Vagina (tissue), 2 donors: ENCODE data around the gene TMEM74B. TPM values are rescaled to one million over a fixed set of nuclear protein-coding genes. Genes with fewer than 3 reads are reported as not detected.
"Not testable (repeated sequence)": the region's sequence is repeated elsewhere in the genome, so short reads cannot be mapped to it uniquely, and the experiment has no call there.

Source experiments
- DNase-seq, 2 donors: peaks; one replicate each; pipeline ENCODE4 v3.0.0-alpha.2; 2017; ENCODE audit errors: extremely low spot score in 2 of 2
- H3K27ac ChIP-seq: fragments of 200-600 bp; sonication (generic); one replicate; pipeline ENCODE4 v1.5.1; 2019
- H3K27me3 ChIP-seq: fragments of 200-600 bp; sonication (generic); one replicate; pipeline ENCODE4 v1.5.1; 2019
- H3K36me3 ChIP-seq, 2 donors: fragments of 200-600 bp; sonication (generic); one replicate each; pipeline ENCODE4 v1.5.1; 2017 to 2019
- H3K4me1 ChIP-seq: fragments of 200-600 bp; sonication (generic); one replicate; pipeline ENCODE4 v1.5.1; 2019
- H3K4me3 ChIP-seq, 2 donors: fragments of 200-600 bp; sonication (generic); 1 replicate in 1 of 2; 2 replicates in 1 of 2; pipeline ENCODE4 v1.5.1; 2016 to 2019
- H3K9me3 ChIP-seq: fragments of 200-600 bp; sonication (generic); one replicate; pipeline ENCODE4 v1.5.1; 2019
- POLR2A ChIP-seq, 2 donors: fragments of 450-650 bp; IDR thresholded peaks; one replicate each; pipeline ENCODE4 v1.6.1; 2017; ENCODE audit warnings: antibody characterized with exemption in 2 of 2, mild to moderate bottlenecking in 2 of 2, moderate library complexity in 2 of 2
- POLR2AphosphoS5 ChIP-seq, 2 donors: sonication (generic); formaldehyde crosslinking; IDR thresholded peaks; one replicate each; pipeline ENCODE4 v1.9.0; 2017; ENCODE audit warnings: antibody characterized with exemption in 2 of 2, mild to moderate bottlenecking in 2 of 2, low read depth in 1 of 2; ENCODE audit not compliant: insufficient read depth in 1 of 2
- intact Hi-C: fragments of 100-400 bp; cut with DNase I; formaldehyde crosslinking; loops from one replicate; pipeline ENCODE4 v1.15.1; 2023
- total RNA-seq: library from RNA; depleted of rRNA; stranded (reverse); fragments of >200 nt; gene quantifications from one replicate; pipeline ENCODE4 v1.2.3, GENCODE V29; 2016
- TF ChIP-seq, protein P1 (sequence below), 3 experiments: fragments of 450-650 bp in 2 of 3; fragments of 200-600 bp in 1 of 3; sonication (generic) in 1 of 3; IDR thresholded peaks; one replicate each; pipeline ENCODE4 v1.5.1; 2017 to 2019; ENCODE audit warnings: antibody characterized with exemption in 3 of 3, mild to moderate bottlenecking in 2 of 3, moderate library complexity in 2 of 3

TMEM74B gene
- total RNA-seq, 1 donor from 2014 or later = 4.2 TPM

DNA sequence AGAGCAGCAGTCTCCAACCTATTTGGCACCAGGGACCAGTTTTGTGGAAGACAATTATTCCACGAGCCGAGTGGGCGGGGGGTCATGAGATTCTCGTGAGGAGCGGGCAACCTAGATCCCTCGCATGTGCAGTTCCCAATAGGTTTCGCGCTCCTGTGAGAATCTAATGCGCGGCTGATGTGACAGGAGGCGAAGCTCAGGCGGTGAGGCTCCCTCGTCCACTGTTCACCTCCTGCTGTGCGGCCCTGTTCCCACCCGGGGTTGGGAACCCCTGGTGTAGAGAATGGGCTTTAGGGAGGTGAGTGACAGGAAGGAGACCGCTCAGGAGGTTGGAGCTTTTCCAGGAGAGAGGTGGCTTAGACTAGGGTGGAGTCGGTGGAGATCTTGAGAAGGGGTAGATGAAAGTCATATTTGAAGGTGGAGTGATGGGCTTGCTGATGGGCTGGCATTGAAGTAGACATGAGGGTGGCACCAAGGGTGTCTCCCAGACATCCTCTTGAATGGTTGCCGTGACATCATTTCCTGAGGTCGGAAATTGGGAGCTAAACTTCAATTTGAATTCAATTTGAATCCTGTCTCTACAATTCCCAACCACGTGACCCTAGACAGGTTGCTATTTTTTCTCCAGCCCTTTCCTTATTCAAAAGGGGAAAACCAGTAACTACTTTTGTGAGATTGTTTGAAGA, 39.6 kb upstream of the TMEM74B start:
- no peaks in the 10 kb centered on the region for H3K36me3 ChIP-seq
- H3K27me3 ChIP-seq = no peaks in the 10 kb centered on the region
- no peak for DNase-seq
- H3K4me1 ChIP-seq = peaks cover 12% of the 10 kb centered on the region
- intact Hi-C loops = no loop called here
- no peaks in the 10 kb centered on the region for H3K9me3 ChIP-seq
- H3K4me3 ChIP-seq = no peak overlapping the region
- TF ChIP-seq POLR2A (IDR thresholded peaks at IDR 0.05) (no peak), POLR2AphosphoS5 (IDR thresholded peaks at IDR 0.05; ENCODE audit: insufficient read depth in 1 of 2, low read depth in 1 of 2) (no peak)
- TF ChIP-seq, protein P1, sequence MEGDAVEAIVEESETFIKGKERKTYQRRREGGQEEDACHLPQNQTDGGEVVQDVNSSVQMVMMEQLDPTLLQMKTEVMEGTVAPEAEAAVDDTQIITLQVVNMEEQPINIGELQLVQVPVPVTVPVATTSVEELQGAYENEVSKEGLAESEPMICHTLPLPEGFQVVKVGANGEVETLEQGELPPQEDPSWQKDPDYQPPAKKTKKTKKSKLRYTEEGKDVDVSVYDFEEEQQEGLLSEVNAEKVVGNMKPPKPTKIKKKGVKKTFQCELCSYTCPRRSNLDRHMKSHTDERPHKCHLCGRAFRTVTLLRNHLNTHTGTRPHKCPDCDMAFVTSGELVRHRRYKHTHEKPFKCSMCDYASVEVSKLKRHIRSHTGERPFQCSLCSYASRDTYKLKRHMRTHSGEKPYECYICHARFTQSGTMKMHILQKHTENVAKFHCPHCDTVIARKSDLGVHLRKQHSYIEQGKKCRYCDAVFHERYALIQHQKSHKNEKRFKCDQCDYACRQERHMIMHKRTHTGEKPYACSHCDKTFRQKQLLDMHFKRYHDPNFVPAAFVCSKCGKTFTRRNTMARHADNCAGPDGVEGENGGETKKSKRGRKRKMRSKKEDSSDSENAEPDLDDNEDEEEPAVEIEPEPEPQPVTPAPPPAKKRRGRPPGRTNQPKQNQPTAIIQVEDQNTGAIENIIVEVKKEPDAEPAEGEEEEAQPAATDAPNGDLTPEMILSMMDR (IDR thresholded peaks at IDR 0.05) = no peak
- no peak overlapping the region for H3K27ac ChIP-seq

DNA sequence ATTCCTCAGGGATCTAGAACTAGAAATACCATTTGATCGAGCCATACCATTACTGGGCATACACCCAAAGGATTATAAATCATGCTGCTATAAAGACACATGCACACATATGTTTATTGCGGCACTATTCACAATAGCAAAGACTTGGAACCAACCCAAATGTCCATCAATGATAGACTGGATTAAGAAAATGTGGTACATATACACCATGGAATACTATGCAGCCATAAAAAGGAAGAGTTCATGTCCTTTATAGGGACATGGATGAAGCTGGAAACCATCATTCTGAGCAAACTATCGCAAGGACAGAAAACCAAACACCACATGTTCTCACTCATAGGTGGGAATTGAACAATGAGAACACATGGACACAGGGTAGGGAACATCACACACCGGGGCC, 38.0 kb upstream of the TMEM74B start:
- DNase-seq, H3K9me3 ChIP-seq, H3K27me3 ChIP-seq, H3K27ac ChIP-seq, intact Hi-C loops, H3K4me3 ChIP-seq, H3K36me3 ChIP-seq: not testable (repeated sequence)
- H3K4me1 ChIP-seq = peaks cover 12% of the 10 kb centered on the region

DNA sequence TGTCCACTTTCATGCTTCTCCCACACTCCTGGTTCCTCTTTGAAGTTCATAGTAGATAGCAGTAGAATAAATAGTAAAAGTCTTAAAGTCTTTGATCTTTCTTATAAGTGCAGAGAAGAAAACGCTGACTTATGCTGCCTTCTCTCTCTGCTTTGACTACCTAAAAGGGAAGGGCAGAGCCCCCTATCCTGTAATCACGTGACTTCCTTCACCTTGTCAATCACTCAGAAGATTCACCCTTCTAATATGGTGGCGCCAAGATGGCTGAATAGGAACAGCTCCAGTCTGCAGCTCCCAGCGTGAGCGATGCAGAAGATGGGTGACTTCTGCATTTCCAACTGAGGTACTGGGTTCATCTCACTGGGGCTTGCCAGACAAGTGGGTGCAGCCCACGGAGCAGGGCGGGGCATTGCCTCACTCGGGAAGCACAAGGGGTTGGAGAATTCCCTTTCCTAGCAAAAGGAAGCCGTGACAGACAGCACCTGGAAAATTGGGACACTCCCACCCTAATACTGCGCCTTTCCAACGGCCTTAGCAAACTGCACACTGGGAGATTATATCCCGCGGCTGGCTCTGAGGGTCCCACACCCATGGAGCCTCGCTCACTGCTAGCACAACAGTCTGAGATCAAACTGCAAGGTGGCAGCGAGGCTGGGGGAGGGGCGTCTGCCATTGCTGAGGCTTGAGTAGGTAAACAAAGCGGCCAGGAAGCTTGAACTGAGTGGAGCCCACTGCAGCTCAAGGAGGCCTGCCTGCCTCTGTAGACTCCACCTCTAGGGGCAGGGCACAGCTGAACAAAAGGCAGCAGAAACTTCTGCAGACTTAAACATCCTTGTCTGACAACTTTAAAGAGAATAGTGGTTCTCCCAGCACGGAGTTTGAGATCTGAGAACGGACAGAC, 32.0 kb upstream of the TMEM74B start:
- DNase-seq, H3K27me3 ChIP-seq, H3K4me3 ChIP-seq, H3K36me3 ChIP-seq, H3K4me1 ChIP-seq, H3K27ac ChIP-seq, H3K9me3 ChIP-seq, intact Hi-C loops: not testable (repeated sequence)

DNA sequence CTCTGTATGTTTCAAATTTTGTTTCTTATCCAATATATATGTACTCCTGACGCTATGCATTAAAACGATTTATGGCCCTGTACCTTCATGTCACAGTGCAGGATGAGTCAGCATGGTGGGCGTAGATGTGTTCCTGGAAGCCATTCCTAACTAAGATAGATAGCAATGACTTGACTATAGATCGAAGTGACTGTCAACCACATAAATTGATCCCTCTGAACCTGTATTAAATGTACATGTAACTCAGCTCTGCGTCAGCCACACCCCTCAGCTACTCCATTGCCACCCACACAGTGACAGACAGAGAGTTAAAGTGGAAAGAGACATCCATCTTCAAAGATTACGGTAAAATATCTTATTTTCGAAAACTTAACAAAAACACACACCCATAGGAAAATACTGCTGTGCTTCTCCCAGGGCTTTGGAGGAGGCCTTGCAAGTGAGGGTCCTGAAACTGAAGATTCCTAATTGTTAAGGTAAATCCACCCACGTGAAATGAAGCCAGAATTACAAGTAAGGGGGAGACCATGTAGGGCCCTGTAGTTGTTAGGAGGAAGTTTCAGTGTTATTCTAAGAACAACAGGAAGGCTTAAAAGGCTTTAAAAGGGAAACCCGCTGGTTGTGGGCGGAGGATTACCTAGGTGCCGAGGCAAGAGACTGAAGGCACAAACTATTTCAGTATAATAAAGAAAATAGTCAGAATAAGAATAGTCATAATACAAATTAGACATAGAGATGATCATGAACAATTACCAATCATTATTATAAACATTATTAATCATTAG, 30.8 kb upstream of the TMEM74B start:
- no peak for DNase-seq
- no peak overlapping the region for H3K4me3 ChIP-seq
- no peaks in the 10 kb centered on the region for H3K27me3 ChIP-seq
- no peaks in the 10 kb centered on the region for H3K4me1 ChIP-seq
- H3K9me3 ChIP-seq = no peaks in the 10 kb centered on the region
- TF ChIP-seq, protein P1 (IDR thresholded peaks at IDR 0.05) = no peak
- TF ChIP-seq POLR2AphosphoS5 (IDR thresholded peaks at IDR 0.05; ENCODE audit: insufficient read depth in 1 of 2, low read depth in 1 of 2) (no peak), POLR2A (IDR thresholded peaks at IDR 0.05) (no peak)
- no peaks in the 10 kb centered on the region for H3K36me3 ChIP-seq
- intact Hi-C loops = no loop called here
- H3K27ac ChIP-seq = no peak overlapping the region

GRCh38 chr20:1214838-1215261, 30.1 kb upstream of the TMEM74B start:
- Histone ChIP-seq H3K27me3 (no peaks in the 10 kb centered on the region), H3K4me3 (no peak overlapping the region), H3K4me1 (no peaks in the 10 kb centered on the region), H3K36me3 (no peaks in the 10 kb centered on the region), H3K9me3 (no peaks in the 10 kb centered on the region), H3K27ac (no peak overlapping the region)
- TF ChIP-seq POLR2A (IDR thresholded peaks at IDR 0.05) (no peak), POLR2AphosphoS5 (IDR thresholded peaks at IDR 0.05; ENCODE audit: insufficient read depth in 1 of 2, low read depth in 1 of 2) (no peak)
- TF ChIP-seq, protein P1 (IDR thresholded peaks at IDR 0.05) = no peak
- no peak for DNase-seq
- intact Hi-C loops = no loop called here
